ENCODE data around the gene SCFD2.

SCFD2 gene

GRCh38 chr4:53173576-53173975, 192.3 kb downstream of the SCFD2 start:
- no peaks in the 10 kb centered on the region for H3K9me2 ChIP-seq (ENCODE audit: low read depth, low read length)
- no peak overlapping the region for H3K4me3 ChIP-seq (ENCODE audit: low read depth, low read length, poor library complexity, severe bottlenecking)
- no peaks in the 10 kb centered on the region for H3F3A ChIP-seq (ENCODE audit: insufficient read depth, low read length)
- no peak overlapping the region for H3K27ac ChIP-seq (ENCODE audit: low read depth, low read length, poor library complexity, severe bottlenecking)
- H3K4me2 ChIP-seq (ENCODE audit: low read length): no peak overlapping the region
- no peaks in the 10 kb centered on the region for H3K27me3 ChIP-seq (ENCODE audit: insufficient read depth, low read length)
- TF ChIP-seq EZH2 (IDR thresholded peaks at IDR 0.05; ENCODE audit: borderline replicate concordance, low read length) (no peak), CTCF (IDR thresholded peaks at IDR 0.05; ENCODE audit: low read length) (no peak)
- H3K4me1 ChIP-seq (ENCODE audit: insufficient read depth, low read length, severe bottlenecking): peaks cover 6% of the 10 kb centered on the region
- H3K9me3 ChIP-seq (ENCODE audit: low read length): no peaks in the 10 kb centered on the region
- no peak overlapping the region for H3K9ac ChIP-seq (ENCODE audit: low read length)
- H2AFZ ChIP-seq (ENCODE audit: low read length): no peak overlapping the region
- H3K79me2 ChIP-seq (ENCODE audit: insufficient read depth, low read length): no peaks in the 10 kb centered on the region
- H4K20me1 ChIP-seq (ENCODE audit: insufficient read depth, low read length): no peaks in the 10 kb centered on the region
- H3K36me3 ChIP-seq (ENCODE audit: insufficient read depth, low read length): no peaks in the 10 kb centered on the region

GRCh38 chr4:53171797-53172196, 194.1 kb downstream of the SCFD2 start:
- peaks cover 2% of the 10 kb centered on the region for H3K4me1 ChIP-seq (ENCODE audit: insufficient read depth, low read length, severe bottlenecking)
- no peaks in the 10 kb centered on the region for H3K79me2 ChIP-seq (ENCODE audit: insufficient read depth, low read length)
- no peaks in the 10 kb centered on the region for H3K36me3 ChIP-seq (ENCODE audit: insufficient read depth, low read length)

GRCh38 chr4:53169695-53170617, 195.9 kb downstream of the SCFD2 start:
- Histone ChIP-seq H4K20me1 (ENCODE audit: insufficient read depth, low read length) (no peaks in the 10 kb centered on the region), H3K9me3 (ENCODE audit: low read length) (no peaks in the 10 kb centered on the region), H3K9ac (ENCODE audit: low read length) (no peak overlapping the region), H3K36me3 (ENCODE audit: insufficient read depth, low read length) (no peaks in the 10 kb centered on the region), H3K4me3 (ENCODE audit: low read depth, low read length, poor library complexity, severe bottlenecking) (no peak overlapping the region), H3K4me1 (ENCODE audit: insufficient read depth, low read length, severe bottlenecking) (no peaks in the 10 kb centered on the region), H3K27me3 (ENCODE audit: insufficient read depth, low read length) (no peaks in the 10 kb centered on the region), H3K79me2 (ENCODE audit: insufficient read depth, low read length) (no peaks in the 10 kb centered on the region), H3F3A (ENCODE audit: insufficient read depth, low read length) (no peaks in the 10 kb centered on the region), H3K27ac (ENCODE audit: low read depth, low read length, poor library complexity, severe bottlenecking) (no peak overlapping the region), H3K9me2 (ENCODE audit: low read depth, low read length) (no peaks in the 10 kb centered on the region), H2AFZ (ENCODE audit: low read length) (no peak overlapping the region), H3K4me2 (ENCODE audit: low read length) (no peak overlapping the region)
- TF ChIP-seq CTCF (IDR thresholded peaks at IDR 0.05; ENCODE audit: low read length) (no peak), EZH2 (IDR thresholded peaks at IDR 0.05; ENCODE audit: borderline replicate concordance, low read length) (no peak)

More at GRCh38 chr4:53171797-53172196, 194.1 kb downstream of the SCFD2 start:
- Histone ChIP-seq H3K9ac (ENCODE audit: low read length) (no peak overlapping the region), H3K4me2 (ENCODE audit: low read length) (no peak overlapping the region), H3K9me2 (ENCODE audit: low read depth, low read length) (no peaks in the 10 kb centered on the region), H3K27ac (ENCODE audit: low read depth, low read length, poor library complexity, severe bottlenecking) (no peak overlapping the region), H2AFZ (ENCODE audit: low read length) (no peak overlapping the region), H3F3A (ENCODE audit: insufficient read depth, low read length) (no peaks in the 10 kb centered on the region), H4K20me1 (ENCODE audit: insufficient read depth, low read length) (no peaks in the 10 kb centered on the region), H3K27me3 (ENCODE audit: insufficient read depth, low read length) (no peaks in the 10 kb centered on the region), H3K4me3 (ENCODE audit: low read depth, low read length, poor library complexity, severe bottlenecking) (no peak overlapping the region), H3K9me3 (ENCODE audit: low read length) (no peaks in the 10 kb centered on the region)
- TF ChIP-seq CTCF (IDR thresholded peaks at IDR 0.05; ENCODE audit: low read length) (no peak), EZH2 (IDR thresholded peaks at IDR 0.05; ENCODE audit: borderline replicate concordance, low read length) (no peak)
